Left hindlimb (tissue), 1 donor: ENCODE measurements around the gene TMEM168.
A peak's percentile ranks its signal among the peaks of the same experiment; 100 is the strongest.
"Not testable (repeated sequence)": the region's sequence is repeated elsewhere in the genome, so short reads cannot be mapped to it uniquely, and the experiment has no call there.

Experiments used
- DNase-seq: peaks from one replicate; pipeline ENCODE4 v3.0.0-alpha.2; 2018

TMEM168 gene

GRCh38 chr7:112789817-112790585 is at the start of gene TMEM168:
TMEM168 (minus strand) TSS chr7:112790393; CDS start chr7:112784825, 5,568 bp downstream.
- peak; percentile 89 for DNase-seq

- DNase-seq: not testable (repeated sequence)
Measured at GRCh38 chr7:112835928-112836327, 45.7 kb upstream of the TMEM168 start.

GRCh38 chr7:112833082-112833481 is 42.9 kb upstream of the TMEM168 start:
- DNase-seq: no peak

GRCh38 chr7:112830769-112831168 is 40.6 kb upstream of the TMEM168 start:
- no peak for DNase-seq

- no peak for DNase-seq
Measured at GRCh38 chr7:112828696-112829095, 38.5 kb upstream of the TMEM168 start.

- DNase-seq: no peak
Measured at GRCh38 chr7:112821345-112821744, 31.2 kb upstream of the TMEM168 start.

- DNase-seq: no peak
Measured at GRCh38 chr7:112819536-112819935, 29.3 kb upstream of the TMEM168 start.

- no peak for DNase-seq
Measured at GRCh38 chr7:112806156-112806555, 16.0 kb upstream of the TMEM168 start.

GRCh38 chr7:112802406-112802805 is 12.2 kb upstream of the TMEM168 start:
- no peak for DNase-seq

- no peak for DNase-seq
Measured at GRCh38 chr7:112800486-112800885, 10.3 kb upstream of the TMEM168 start.

GRCh38 chr7:112799448-112800120 is 9.4 kb upstream of the TMEM168 start:
- no peak for DNase-seq

GRCh38 chr7:112798274-112799159 is 8.3 kb upstream of the TMEM168 start:
- DNase-seq: no peak

GRCh38 chr7:112796552-112796951 is 6.4 kb upstream of the TMEM168 start:
- DNase-seq: not testable (repeated sequence)

- DNase-seq: no peak
Measured at GRCh38 chr7:112792441-112792840, 2.2 kb upstream of the TMEM168 start.

GRCh38 chr7:112791465-112792168 is 1.4 kb upstream of the TMEM168 start:
- DNase-seq: no peak

GRCh38 chr7:112790586-112791003 is 402 bp upstream of the TMEM168 start:
- no peak for DNase-seq

- DNase-seq: no peak
Measured at GRCh38 chr7:112789453-112789816, 758 bp downstream of the TMEM168 start.

- no peak for DNase-seq
Measured at GRCh38 chr7:112788778-112789343, 1.3 kb downstream of the TMEM168 start.

GRCh38 chr7:112784603-112785002 is 5.6 kb downstream of the TMEM168 start:
- DNase-seq: no peak

- no peak for DNase-seq
Measured at GRCh38 chr7:112782498-112782897, 7.7 kb downstream of the TMEM168 start.

GRCh38 chr7:112781558-112781957 is 8.6 kb downstream of the TMEM168 start:
- no peak for DNase-seq

GRCh38 chr7:112781110-112781509 is 9.1 kb downstream of the TMEM168 start:
- no peak for DNase-seq
